CD4-positive, alpha-beta T cell treated with Interleukin-1 beta for 1 hour (primary cell): Measurements from ENCODE around the gene ARHGAP26.

Experiments
- DNase-seq, 2 donors: peaks; one replicate each; pipeline ENCODE4 v3.0.0-alpha.2; 2020 to 2022

The ARHGAP26 gene

GRCh38 chr5:142832263-142832662 lies 62.1 kb downstream of the ARHGAP26 start:
- no peak for DNase-seq

- no peak for DNase-seq
Measured at GRCh38 chr5:142833517-142834449, 63.6 kb downstream of the ARHGAP26 start.

- DNase-seq: no peak
Measured at GRCh38 chr5:142834504-142834903, 64.3 kb downstream of the ARHGAP26 start.

- DNase-seq: no peak
Measured at GRCh38 chr5:142835540-142835939, 65.4 kb downstream of the ARHGAP26 start.

- no peak for DNase-seq
Measured at GRCh38 chr5:142836048-142836447, 65.9 kb downstream of the ARHGAP26 start.

GRCh38 chr5:142837081-142837725 lies 67.0 kb downstream of the ARHGAP26 start:
- DNase-seq: peak in 1 of 2 donors; percentile 11

GRCh38 chr5:142838845-142839244 lies 68.7 kb downstream of the ARHGAP26 start:
- no peak for DNase-seq

- no peak for DNase-seq
Measured at GRCh38 chr5:142839711-142840346, 69.7 kb downstream of the ARHGAP26 start.

GRCh38 chr5:142840575-142840974 lies 70.4 kb downstream of the ARHGAP26 start:
- DNase-seq: no peak

- no peak for DNase-seq
Measured at GRCh38 chr5:142841511-142842265, 71.5 kb downstream of the ARHGAP26 start.

GRCh38 chr5:142842994-142843905 lies 73.1 kb downstream of the ARHGAP26 start:
- no peak for DNase-seq

GRCh38 chr5:142844866-142845265 lies 74.7 kb downstream of the ARHGAP26 start:
- DNase-seq: no peak

GRCh38 chr5:142845402-142845921 lies 75.3 kb downstream of the ARHGAP26 start:
- DNase-seq: peak in 1 of 2 donors; percentile 20

- DNase-seq: no peak
Measured at GRCh38 chr5:142845954-142846398, 75.8 kb downstream of the ARHGAP26 start.

- DNase-seq: no peak
Measured at GRCh38 chr5:142846406-142846805, 76.2 kb downstream of the ARHGAP26 start.

- no peak for DNase-seq
Measured at GRCh38 chr5:142847898-142848790, 78.0 kb downstream of the ARHGAP26 start.

- no peak for DNase-seq
Measured at GRCh38 chr5:142849466-142849865, 79.3 kb downstream of the ARHGAP26 start.

- DNase-seq: no peak
Measured at GRCh38 chr5:142849880-142850279, 79.7 kb downstream of the ARHGAP26 start.

GRCh38 chr5:142851731-142852130 lies 81.6 kb downstream of the ARHGAP26 start:
- DNase-seq: no peak
